ENCODE results near the gene ANKDD1A. TPM values are rescaled to one million over a fixed set of nuclear protein-coding genes. Genes with fewer than 3 reads are reported as not detected.

The ANKDD1A gene
- total RNA-seq, 1 donor from 2014 or later, result 1.1 TPM

DNA sequence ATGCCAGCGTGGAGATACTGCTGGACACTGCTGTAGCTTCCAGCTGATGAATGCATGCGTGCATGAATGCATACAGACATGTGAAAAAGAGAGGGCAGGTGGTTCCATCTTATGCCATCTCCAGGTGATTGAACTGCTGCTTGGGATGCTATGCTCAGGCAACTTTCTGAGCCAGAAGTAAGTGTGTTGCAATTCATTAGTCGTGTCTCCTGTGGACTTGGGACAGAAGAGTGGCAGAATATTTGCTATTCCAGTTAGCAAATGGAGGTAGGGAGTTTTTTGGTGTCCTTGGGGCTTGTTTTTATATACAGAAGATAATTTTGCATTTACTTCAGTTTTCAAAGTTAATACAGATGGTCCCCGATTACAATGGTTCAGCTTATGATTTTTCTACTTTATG, 33.3 kb downstream of the ANKDD1A start:
- DNase-seq (ENCODE audit: missing footprints) (no peak), ATAC-seq (no peak)
- intact Hi-C loops (cut with DNase I), result no loop called here

- intact Hi-C loops (cut with DNase I), result no loop called here
- ATAC-seq (no peak), DNase-seq (ENCODE audit: missing footprints) (no peak)
Measured at GRCh38 chr15:64947211-64947610, 35.5 kb downstream of the ANKDD1A start.

DNA sequence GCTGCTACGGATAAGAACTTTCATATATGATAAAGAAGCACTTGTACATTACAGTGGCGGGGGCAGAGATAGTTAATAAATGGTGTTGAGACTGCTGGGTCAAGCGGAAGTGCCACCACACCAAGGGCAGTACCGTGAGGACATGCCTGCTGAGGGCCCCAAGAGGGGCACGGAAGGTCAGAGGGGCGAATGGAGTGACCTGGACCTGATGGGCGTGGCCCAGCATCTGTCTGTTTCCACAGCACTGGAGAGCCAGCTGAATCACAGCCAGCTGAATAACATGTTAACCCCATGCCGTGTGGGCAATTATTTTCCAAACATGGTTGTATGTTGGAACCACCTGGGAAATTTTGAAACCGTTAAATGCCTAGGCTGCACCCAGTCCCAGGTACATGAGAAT, 37.2 kb downstream of the ANKDD1A start:
- DNase-seq (ENCODE audit: missing footprints), result no peak
- intact Hi-C loops (cut with DNase I), result no loop called here
- ATAC-seq, result no peak

- no peak for DNase-seq (ENCODE audit: missing footprints)
- intact Hi-C loops (cut with DNase I), result no loop called here
- ATAC-seq, result no peak
Measured at GRCh38 chr15:64949383-64950186, 37.9 kb downstream of the ANKDD1A start.

GRCh38 chr15:64950888-64951287, 39.2 kb downstream of the ANKDD1A start:
- DNase-seq (ENCODE audit: missing footprints) (no peak), ATAC-seq (no peak)
- intact Hi-C loops (cut with DNase I), result no loop called here

- intact Hi-C loops (cut with DNase I), result no loop called here
- ATAC-seq, result no peak
Measured at GRCh38 chr15:64951777-64952418, 40.2 kb downstream of the ANKDD1A start.

GRCh38 chr15:64954395-64954794, 42.7 kb downstream of the ANKDD1A start:
- intact Hi-C loops (cut with DNase I), result no loop called here
- no peak for ATAC-seq
- DNase-seq (ENCODE audit: missing footprints), result no peak

More at GRCh38 chr15:64951777-64952418, 40.2 kb downstream of the ANKDD1A start:
- DNase-seq (ENCODE audit: missing footprints), result no peak

DNA sequence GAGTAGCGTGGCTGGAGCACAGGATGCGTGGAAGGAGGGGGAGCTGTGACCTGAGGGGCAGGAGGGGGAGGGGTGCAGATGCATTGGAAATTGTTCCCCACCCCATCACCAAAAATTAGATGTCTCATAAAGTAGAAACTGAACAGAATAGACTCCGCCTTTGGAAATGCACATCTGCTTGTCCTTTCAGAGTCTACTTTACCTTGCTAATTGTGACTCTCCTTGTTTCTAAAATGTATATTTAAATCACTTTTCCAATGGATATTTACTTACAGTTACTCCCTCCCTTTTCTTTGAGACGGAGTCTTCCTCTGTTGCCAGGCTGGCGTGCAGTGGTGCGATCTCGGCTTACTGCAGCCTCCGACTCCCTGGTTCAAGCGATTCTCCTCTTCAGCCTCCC, 47.4 kb downstream of the ANKDD1A start:
- ATAC-seq, result no peak
- intact Hi-C loops (cut with DNase I), result no loop called here
- no peak for DNase-seq (ENCODE audit: missing footprints)

DNA sequence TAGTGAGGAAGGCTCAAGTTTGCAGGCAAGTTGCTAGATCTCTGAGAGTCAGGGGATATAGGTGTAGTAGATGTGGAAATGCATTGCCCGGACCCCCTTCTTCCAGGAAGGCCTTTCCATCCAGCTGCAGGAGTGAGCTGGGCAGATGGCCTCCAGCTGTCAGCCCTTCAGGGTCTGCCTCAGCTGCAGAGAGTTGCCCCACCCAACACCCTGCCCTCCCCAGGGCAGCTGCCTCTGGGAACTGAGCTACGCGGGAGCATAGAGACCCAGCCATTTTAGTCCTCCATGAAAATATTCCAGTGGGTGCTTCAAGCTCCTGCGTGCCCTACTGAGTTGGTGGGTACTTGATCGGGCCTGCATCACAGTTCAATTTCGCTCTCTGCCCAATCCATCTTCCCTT, 48.5 kb downstream of the ANKDD1A start:
- ATAC-seq, result no peak

DNA sequence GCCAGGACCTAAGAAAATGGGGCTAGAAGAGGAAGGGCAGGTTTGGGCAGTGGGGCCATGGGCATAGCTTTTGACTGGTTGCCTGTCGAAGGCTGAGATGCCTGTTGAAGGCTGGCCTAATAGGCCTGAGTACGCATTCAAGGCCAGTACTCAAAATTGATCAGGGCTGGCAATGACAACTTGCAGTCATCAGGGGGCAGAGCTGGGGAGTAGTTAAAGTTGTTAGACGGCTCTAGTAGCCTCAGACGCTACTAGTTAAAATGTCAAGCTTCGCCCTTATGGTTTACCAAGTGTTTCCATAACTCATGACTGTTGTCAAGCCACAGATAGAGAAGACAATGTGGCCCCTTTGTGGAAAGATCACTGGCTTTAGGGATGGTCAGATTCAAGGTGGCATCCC, 49.3 kb downstream of the ANKDD1A start:
- ATAC-seq (no peak), DNase-seq (ENCODE audit: missing footprints) (no peak)
- intact Hi-C loops (cut with DNase I), result no loop called here

More for the DNA sequence above, 48.5 kb downstream of the ANKDD1A start:
- no peak for DNase-seq (ENCODE audit: missing footprints)
- intact Hi-C loops (cut with DNase I), result no loop called here

- intact Hi-C loops (cut with DNase I), result no loop called here
- ATAC-seq (no peak), DNase-seq (ENCODE audit: missing footprints) (no peak)
Measured at GRCh38 chr15:64969401-64969800, 57.7 kb downstream of the ANKDD1A start.

DNA sequence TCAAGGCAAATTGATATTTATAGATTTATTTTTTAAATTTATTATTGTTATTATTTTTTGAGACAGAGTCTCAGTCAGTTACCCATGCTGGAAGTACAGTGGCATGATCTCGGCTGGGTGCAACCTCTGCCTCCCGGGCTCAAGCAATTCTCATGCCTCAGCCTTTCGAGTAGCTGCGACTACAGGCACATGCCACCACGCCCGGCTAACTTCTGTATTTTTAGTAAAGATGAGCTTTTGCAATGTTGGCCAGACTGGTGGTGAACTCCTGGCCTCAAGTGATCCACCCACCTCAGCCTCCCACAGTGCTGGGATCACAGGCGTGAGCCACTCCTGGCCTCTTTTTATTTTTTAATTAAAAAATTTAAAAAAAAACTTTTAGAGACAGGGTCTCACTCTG, 59.0 kb downstream of the ANKDD1A start:
- DNase-seq (ENCODE audit: missing footprints) (no peak), ATAC-seq (no peak)
- intact Hi-C loops (cut with DNase I), result no loop called here

DNA sequence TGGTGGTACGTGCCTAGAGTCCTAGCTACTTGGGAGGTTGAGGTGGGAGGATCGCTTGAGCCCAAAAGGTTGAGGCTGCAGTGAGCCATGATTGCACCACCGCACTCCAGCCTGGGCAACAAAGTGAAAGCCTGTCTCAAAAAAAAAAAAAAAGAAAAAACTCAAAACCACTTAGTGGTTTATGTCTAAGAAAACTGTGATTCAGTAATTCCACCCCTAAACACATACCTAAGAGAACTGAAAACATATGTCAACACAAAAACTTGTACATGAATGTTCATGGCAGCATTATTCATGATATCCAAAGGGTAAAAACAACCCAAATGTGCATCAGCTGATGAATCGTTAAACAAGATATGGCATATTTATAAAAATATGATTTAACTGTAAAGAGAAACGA, 63.7 kb downstream of the ANKDD1A start:
- DNase-seq (ENCODE audit: missing footprints) (no peak), ATAC-seq (no peak)
- intact Hi-C loops (cut with DNase I), result no loop called here

DNA sequence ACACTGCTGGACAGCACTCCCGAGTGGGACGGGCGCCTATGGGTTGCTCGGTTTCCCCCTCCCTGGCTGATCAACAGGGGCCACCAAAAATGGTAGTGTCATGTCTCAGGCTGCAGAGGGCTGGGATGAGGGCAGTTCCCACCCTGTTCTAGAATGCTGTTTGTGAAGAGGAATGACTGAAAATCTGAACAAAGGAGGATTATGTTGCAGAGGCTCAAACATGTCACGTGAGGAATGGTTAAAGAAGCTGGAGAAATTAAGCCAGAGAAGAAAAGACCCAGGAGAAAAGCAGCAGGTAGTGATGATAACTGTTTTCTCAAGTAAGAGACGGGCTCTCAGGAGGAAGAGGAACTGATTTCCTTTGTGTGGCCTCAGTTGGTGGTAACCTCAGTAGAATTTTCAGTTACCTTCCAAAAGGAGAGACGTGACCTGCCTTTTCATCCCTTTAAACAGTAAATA, 67.6 kb downstream of the ANKDD1A start:
- DNase-seq (ENCODE audit: missing footprints), result no peak
- ATAC-seq, result no peak
- intact Hi-C loops (cut with DNase I), result no loop called here

- intact Hi-C loops (cut with DNase I), result loop anchor here (10.0 kb wide), 1 partner anchor 127 kb away; no protein-coding TSS in a partner anchor
- ATAC-seq, result no peak
- no peak for DNase-seq (ENCODE audit: missing footprints)
Measured at GRCh38 chr15:64981812-64982431, 70.2 kb downstream of the ANKDD1A start.

DNA sequence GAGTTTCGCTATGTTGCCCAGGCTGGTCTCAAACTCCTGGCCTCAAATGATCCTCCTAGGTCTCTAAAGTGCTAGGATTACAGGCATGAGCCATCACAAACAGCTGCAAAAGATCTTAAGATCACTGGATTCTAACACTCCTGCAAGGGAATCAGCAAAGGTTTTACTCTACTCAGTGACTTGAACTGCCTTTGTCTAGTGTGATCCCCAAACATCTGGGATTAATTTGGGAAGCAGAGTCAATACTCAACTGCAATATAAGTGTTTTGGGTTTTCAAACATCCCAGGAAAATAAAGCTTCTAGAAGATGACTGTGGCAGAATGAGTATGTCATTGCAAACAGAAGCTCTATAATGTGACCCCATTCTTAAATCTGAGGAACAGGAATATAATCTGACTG, 70.8 kb downstream of the ANKDD1A start:
- intact Hi-C loops (cut with DNase I), result loop anchor here (10.0 kb wide), 1 partner anchor 128 kb away; no protein-coding TSS in a partner anchor

DNA sequence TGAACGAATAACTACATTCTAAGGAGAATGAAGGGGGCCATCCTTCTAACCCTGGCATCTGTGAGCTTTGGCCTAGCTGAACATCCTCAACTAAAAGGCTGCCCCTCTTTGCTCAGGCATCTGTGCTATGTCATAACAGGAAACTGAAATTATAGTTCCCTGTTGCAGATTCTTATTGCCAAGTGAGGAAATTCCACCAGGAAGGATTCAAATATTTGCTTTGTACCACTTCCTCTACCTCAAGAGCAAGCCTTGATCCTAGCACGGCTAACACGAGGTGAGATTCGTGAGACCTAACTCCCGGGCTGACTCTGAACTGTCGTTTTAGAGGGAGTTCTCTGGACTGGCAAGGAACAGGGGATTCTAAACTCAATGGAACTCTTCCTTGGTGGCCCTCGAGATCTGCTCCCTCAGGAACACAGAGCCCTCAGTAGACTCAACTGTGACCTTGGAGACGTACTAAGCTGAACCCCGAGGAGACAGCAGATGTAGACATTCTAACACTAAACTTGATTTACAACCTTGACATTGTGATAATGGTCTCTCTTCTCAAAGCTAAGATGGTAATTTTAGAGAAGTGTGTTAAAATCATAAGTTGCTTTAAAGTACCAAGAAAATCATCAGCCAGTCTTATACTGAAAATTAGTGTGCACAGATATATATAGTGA, 73.8 kb downstream of the ANKDD1A start:
- ATAC-seq (no peak), DNase-seq (ENCODE audit: missing footprints) (no peak)
- intact Hi-C loops (cut with DNase I), result loop anchor here (10.0 kb wide), 1 partner anchor 131 kb away; no protein-coding TSS in a partner anchor

More for the DNA sequence above, 70.8 kb downstream of the ANKDD1A start:
- no peak for DNase-seq (ENCODE audit: missing footprints)
- ATAC-seq, result no peak

GRCh38 chr15:64987136-64987535, 75.4 kb downstream of the ANKDD1A start:
- intact Hi-C loops (cut with DNase I), result loop anchor here (10.0 kb wide), 1 partner anchor 132 kb away; no protein-coding TSS in a partner anchor
- DNase-seq (ENCODE audit: missing footprints) (no peak), ATAC-seq (no peak)

All from Right ventricle myocardium inferior (tissue), 1 donor.